ENCODE data around the gene CFL1.

CFL1 gene

GRCh38 chr11:65887723-65888162 is 29.8 kb upstream of the CFL1 start:
- DNase-seq (ENCODE audit: low read depth in 2 of 2), result no peak

GRCh38 chr11:65886826-65887722 is 29.1 kb upstream of the CFL1 start:
- DNase-seq (ENCODE audit: low read depth in 2 of 2), result no peak

GRCh38 chr11:65885808-65886536 is 28.0 kb upstream of the CFL1 start:
- DNase-seq (ENCODE audit: low read depth in 2 of 2), result no peak

GRCh38 chr11:65885231-65885630 is 27.3 kb upstream of the CFL1 start:
- no peak for DNase-seq (ENCODE audit: low read depth in 2 of 2)

GRCh38 chr11:65884716-65885092 is 26.7 kb upstream of the CFL1 start:
- peak; percentile 71 to 74 for DNase-seq (ENCODE audit: low read depth in 2 of 2)

- no peak for DNase-seq (ENCODE audit: low read depth in 2 of 2)
Observed at GRCh38 chr11:65883786-65884715, 26.1 kb upstream of the CFL1 start.

GRCh38 chr11:65883058-65883761 is 25.2 kb upstream of the CFL1 start:
- DNase-seq (ENCODE audit: low read depth in 2 of 2), result no peak

GRCh38 chr11:65882120-65883057 is 24.4 kb upstream of the CFL1 start:
- DNase-seq (ENCODE audit: low read depth in 2 of 2), result no peak

- DNase-seq (ENCODE audit: low read depth in 2 of 2), result no peak
Observed at GRCh38 chr11:65880844-65881421, 23.0 kb upstream of the CFL1 start.

- DNase-seq (ENCODE audit: low read depth in 2 of 2), result no peak
Observed at GRCh38 chr11:65880027-65880426, 22.0 kb upstream of the CFL1 start.

- DNase-seq (ENCODE audit: low read depth in 2 of 2), result no peak
Observed at GRCh38 chr11:65879617-65880016, 21.6 kb upstream of the CFL1 start, which contains the start of gene CTSW. CTSW (plus strand) TSS chr11:65879837; CDS start chr11:65879855, 18 bp downstream.

GRCh38 chr11:65873318-65874156 is 15.6 kb upstream of the CFL1 start:
- DNase-seq (ENCODE audit: low read depth in 2 of 2), result peak; percentile 92 to 98

GRCh38 chr11:65872586-65873317 is 14.8 kb upstream of the CFL1 start, which contains the start of gene EFEMP2:
EFEMP2 (minus strand) TSS chr11:65872800; CDS start chr11:65872354, 446 bp downstream.
- DNase-seq (ENCODE audit: low read depth in 2 of 2), result no peak

GRCh38 chr11:65871811-65872548 is 14.0 kb upstream of the CFL1 start:
- no peak for DNase-seq (ENCODE audit: low read depth in 2 of 2)

- DNase-seq (ENCODE audit: low read depth in 2 of 2), result no peak
Observed at GRCh38 chr11:65870706-65871681, 13.0 kb upstream of the CFL1 start.

GRCh38 chr11:65870307-65870658 is 12.3 kb upstream of the CFL1 start:
- no peak for DNase-seq (ENCODE audit: low read depth in 2 of 2)
